ENCODE data around the gene OGDHL. TPM values are rescaled to one million over a fixed set of nuclear protein-coding genes. Genes with fewer than 3 reads are reported as not detected.

Gene OGDHL
- total and polyA plus RNA-seq, 2 donors (not counting 3 experiments of a cell fraction or from before 2014, with no cell fraction given), result 0.43 to 1.0 TPM

GRCh38 chr10:49744091-49744685, 17.9 kb downstream of the OGDHL start:
- DNase-seq (ENCODE audit: low read depth, low spot score), result no peak
- FAIRE-seq, result no peak
- Histone ChIP-seq H3K9me1 (replicated peaks; ENCODE audit: control insufficient read depth, extremely low read depth, insufficient read depth, low read length) (no peaks in the 10 kb centered on the region), H3K27ac (ENCODE audit: insufficient read depth, low read depth, low read length) (no peak overlapping the region), H3K4me3 (replicated peaks in 1 of 3; ENCODE audit: insufficient read depth in 1 of 3, low read depth in 1 of 3, low read length in 3 of 3) (no peak overlapping the region), H4K20me1 (replicated peaks; ENCODE audit: control insufficient read depth, extremely low read depth, insufficient read depth, low read length) (no peaks in the 10 kb centered on the region), H3K9ac (replicated peaks; ENCODE audit: extremely low read depth, insufficient read depth, low read length) (no peak overlapping the region), H3K4me1 (ENCODE audit: control insufficient read depth, extremely low read depth, insufficient read depth, low read length) (no peaks in the 10 kb centered on the region), H3K79me2 (ENCODE audit: control insufficient read depth, insufficient read depth, low read length) (no peaks in the 10 kb centered on the region), H3K4me2 (ENCODE audit: insufficient read depth, low read length) (no peak overlapping the region), H2AFZ (ENCODE audit: low read depth, low read length) (no peak overlapping the region), H3K9me3 (replicated peaks; ENCODE audit: control insufficient read depth, insufficient read depth, low read length) (no peaks in the 10 kb centered on the region), H3K36me3 (ENCODE audit: control insufficient read depth in 2 of 2, extremely low read depth in 1 of 2, insufficient read depth in 2 of 2, low read length in 2 of 2) (no peaks in the 10 kb centered on the region), H3K27me3 (ENCODE audit: control insufficient read depth in 2 of 2, insufficient read depth in 2 of 2, low read length in 2 of 2) (no peaks in the 10 kb centered on the region)
- TF ChIP-seq MYC (IDR thresholded peaks at IDR 0.05; ENCODE audit: low read depth, low read length) (no peak), JUN (IDR thresholded peaks at IDR 0.05; ENCODE audit: borderline replicate concordance, insufficient read depth, insufficient read length, low read depth) (no peak), MAX (IDR thresholded peaks at IDR 0.05; ENCODE audit: insufficient read depth, insufficient read length) (no peak), FOS (IDR thresholded peaks at IDR 0.05; ENCODE audit: borderline replicate concordance, insufficient read depth, low read length) (no peak), POLR2AphosphoS5 (IDR thresholded peaks at IDR 0.05; ENCODE audit: insufficient read depth, low read depth, low read length) (no peak), EZH2 (IDR thresholded peaks at IDR 0.05; ENCODE audit: borderline replicate concordance, low read depth, low read length, severe bottlenecking) (no peak), POLR2A (IDR thresholded peaks at IDR 0.05; ENCODE audit: low read depth, low read length) (no peak), GATA2 (IDR thresholded peaks at IDR 0.05; ENCODE audit: insufficient read depth, insufficient read length, low read depth, low read length) (no peak), CTCF (IDR thresholded peaks at IDR 0.05; ENCODE audit: extremely low read depth in 1 of 2, insufficient read depth in 1 of 2, low read depth in 1 of 2, low read length in 2 of 2) (no peak)
- intact Hi-C loops (cut with micrococcal nuclease) (no loop called here), dilution Hi-C loops (cut with MboI; ENCODE audit: extremely low pct_ligation_motif_present, low sequenced_read_pairs) (no loop called here)
- POLR2A ChIA-PET, result no interaction called here
- CTCF ChIA-PET, result no interaction called here
- no TSS peak for BruUV-seq (replicated peaks)
